Rectal smooth muscle tissue (tissue), 1 donor: Measurements from ENCODE around the gene PRKCSH.

Experiments used
- H3K27ac ChIP-seq: one replicate; pipeline ENCODE4 v1.7.0; 2013; ENCODE audit warnings: low read depth, low read length, inconsistent platforms
- H3K27me3 ChIP-seq: one replicate; pipeline ENCODE4 v1.7.0; 2013; ENCODE audit warnings: low read length; ENCODE audit not compliant: control insufficient read depth, insufficient read depth
- H3K36me3 ChIP-seq: one replicate; pipeline ENCODE4 v1.7.0; 2013; ENCODE audit warnings: low read length; ENCODE audit not compliant: control insufficient read depth, insufficient read depth
- H3K4me1 ChIP-seq: one replicate; pipeline ENCODE4 v1.7.0; 2013; ENCODE audit warnings: low read length; ENCODE audit not compliant: control insufficient read depth, insufficient read depth
- H3K4me3 ChIP-seq: one replicate; pipeline ENCODE4 v1.7.0; 2013; ENCODE audit warnings: low read length
- H3K9ac ChIP-seq: one replicate; pipeline ENCODE4 v1.7.0; 2013; ENCODE audit warnings: low read length

PRKCSH gene

GRCh38 chr19:11435057-11435832 lies at the start of gene PRKCSH, which contains the start of gene ODAD3:
TSS of gene PRKCSH (plus strand) at chr19:11435635. CDS start at chr19:11436118, 483 bp downstream.
TSS of gene ODAD3 (minus strand) at chr19:11435121. CDS start at chr19:11435016, 105 bp downstream.
- H3K27ac ChIP-seq = peak within 1 kb of the TSS; percentile 70
- H3K36me3 ChIP-seq = peaks cover 9% of the 10 kb centered on the region
- H3K27me3 ChIP-seq = no peaks in the 10 kb centered on the region
- H3K4me3 ChIP-seq = peak within 1 kb of the TSS; percentile 92
- H3K4me1 ChIP-seq = peaks cover 10% of the 10 kb centered on the region
- peak within 1 kb of the TSS; percentile 10 for H3K9ac ChIP-seq

GRCh38 chr19:11387162-11388034 lies 48.0 kb upstream of the PRKCSH start:
- H3K36me3 ChIP-seq = no peaks in the 10 kb centered on the region

GRCh38 chr19:11390359-11390758 lies 45.1 kb upstream of the PRKCSH start:
- H3K4me1 ChIP-seq = no peaks in the 10 kb centered on the region
- no peak overlapping the region for H3K4me3 ChIP-seq
- H3K36me3 ChIP-seq = no peaks in the 10 kb centered on the region
- H3K27ac ChIP-seq = no peak overlapping the region
- H3K9ac ChIP-seq = no peak overlapping the region
- no peaks in the 10 kb centered on the region for H3K27me3 ChIP-seq

More at GRCh38 chr19:11387162-11388034, 48.0 kb upstream of the PRKCSH start:
- peaks cover 2% of the 10 kb centered on the region for H3K27me3 ChIP-seq
- no peak overlapping the region for H3K4me3 ChIP-seq
- H3K9ac ChIP-seq = no peak overlapping the region
- H3K4me1 ChIP-seq = no peaks in the 10 kb centered on the region
- no peak overlapping the region for H3K27ac ChIP-seq

- H3K27ac ChIP-seq = no peak overlapping the region
- H3K4me3 ChIP-seq = no peak overlapping the region
- H3K4me1 ChIP-seq = no peaks in the 10 kb centered on the region
- H3K27me3 ChIP-seq = no peaks in the 10 kb centered on the region
- no peaks in the 10 kb centered on the region for H3K36me3 ChIP-seq
- H3K9ac ChIP-seq = no peak overlapping the region
Observed at GRCh38 chr19:11390933-11391680, 44.3 kb upstream of the PRKCSH start.

GRCh38 chr19:11397089-11397610 lies 38.3 kb upstream of the PRKCSH start:
- no peaks in the 10 kb centered on the region for H3K36me3 ChIP-seq

GRCh38 chr19:11399667-11400066 lies 35.8 kb upstream of the PRKCSH start:
- Histone ChIP-seq H3K4me3 (no peak overlapping the region), H3K27me3 (no peaks in the 10 kb centered on the region), H3K27ac (no peak overlapping the region), H3K4me1 (no peaks in the 10 kb centered on the region), H3K9ac (no peak overlapping the region), H3K36me3 (no peaks in the 10 kb centered on the region)

More at GRCh38 chr19:11397089-11397610, 38.3 kb upstream of the PRKCSH start:
- no peak overlapping the region for H3K27ac ChIP-seq
- H3K4me1 ChIP-seq = no peaks in the 10 kb centered on the region
- H3K9ac ChIP-seq = no peak overlapping the region
- no peak overlapping the region for H3K4me3 ChIP-seq
- H3K27me3 ChIP-seq = no peaks in the 10 kb centered on the region

- H3K4me3 ChIP-seq = no peak overlapping the region
- H3K4me1 ChIP-seq = no peaks in the 10 kb centered on the region
- no peaks in the 10 kb centered on the region for H3K27me3 ChIP-seq
- no peaks in the 10 kb centered on the region for H3K36me3 ChIP-seq
- H3K9ac ChIP-seq = no peak overlapping the region
- no peak overlapping the region for H3K27ac ChIP-seq
Observed at GRCh38 chr19:11400798-11401197, 34.6 kb upstream of the PRKCSH start.

GRCh38 chr19:11401808-11402543 lies 33.5 kb upstream of the PRKCSH start:
- Histone ChIP-seq H3K4me3 (no peak overlapping the region), H3K27ac (no peak overlapping the region), H3K36me3 (no peaks in the 10 kb centered on the region), H3K9ac (no peak overlapping the region), H3K4me1 (no peaks in the 10 kb centered on the region), H3K27me3 (no peaks in the 10 kb centered on the region)

- Histone ChIP-seq H3K27ac (no peak overlapping the region), H3K4me1 (no peaks in the 10 kb centered on the region), H3K4me3 (no peak overlapping the region), H3K36me3 (no peaks in the 10 kb centered on the region), H3K27me3 (no peaks in the 10 kb centered on the region), H3K9ac (no peak overlapping the region)
Observed at GRCh38 chr19:11404588-11405222, 30.7 kb upstream of the PRKCSH start.

GRCh38 chr19:11405846-11406643 lies 29.4 kb upstream of the PRKCSH start:
- Histone ChIP-seq H3K4me1 (no peaks in the 10 kb centered on the region), H3K27ac (no peak overlapping the region), H3K27me3 (no peaks in the 10 kb centered on the region), H3K36me3 (no peaks in the 10 kb centered on the region), H3K4me3 (no peak overlapping the region), H3K9ac (no peak overlapping the region)
